Astrocyte of the cerebellum (primary cell): ENCODE results near the gene LGALS3.

Source experiments
- DNase-seq: peaks from one replicate; pipeline ENCODE4 v3.0.0-alpha.2; 2011; ENCODE audit warnings: low read depth
- H3K4me3 ChIP-seq: 2 replicates; pipeline ENCODE4 v1.5.1; 2011; ENCODE audit warnings: mild to moderate bottlenecking, low read depth, low read length, moderate library complexity
- CTCF ChIP-seq: IDR thresholded peaks from 2 replicates; pipeline ENCODE4 v1.5.1; 2012; ENCODE audit warnings: low read length, low read depth, moderate library complexity, mild to moderate bottlenecking; ENCODE audit errors: missing control alignments
- in situ Hi-C: cut with HindIII; loops from 2 replicates; pipeline ENCODE4 v1.10.0; 2017; ENCODE audit warnings: low sequenced_read_pairs

The LGALS3 gene

GRCh38 chr14:55129428-55130195 lies 560 bp downstream of the LGALS3 start:
- DNase-seq, result peak; percentile 12
- no peak for TF ChIP-seq CTCF

GRCh38 chr14:55130196-55130550 lies 1.1 kb downstream of the LGALS3 start:
- in situ Hi-C loops, result loop anchor here (5.0 kb wide), 1 partner anchor 63 kb away; no protein-coding TSS in a partner anchor
- no peak for DNase-seq
- TF ChIP-seq CTCF, result no peak
- peak overlapping the region; percentile 73 for H3K4me3 ChIP-seq

More at GRCh38 chr14:55129428-55130195, 560 bp downstream of the LGALS3 start:
- in situ Hi-C loops, result loop anchor here (5.0 kb wide), 1 partner anchor 62 kb away; no protein-coding TSS in a partner anchor
- peak overlapping the region; percentile 73 for H3K4me3 ChIP-seq

DNA sequence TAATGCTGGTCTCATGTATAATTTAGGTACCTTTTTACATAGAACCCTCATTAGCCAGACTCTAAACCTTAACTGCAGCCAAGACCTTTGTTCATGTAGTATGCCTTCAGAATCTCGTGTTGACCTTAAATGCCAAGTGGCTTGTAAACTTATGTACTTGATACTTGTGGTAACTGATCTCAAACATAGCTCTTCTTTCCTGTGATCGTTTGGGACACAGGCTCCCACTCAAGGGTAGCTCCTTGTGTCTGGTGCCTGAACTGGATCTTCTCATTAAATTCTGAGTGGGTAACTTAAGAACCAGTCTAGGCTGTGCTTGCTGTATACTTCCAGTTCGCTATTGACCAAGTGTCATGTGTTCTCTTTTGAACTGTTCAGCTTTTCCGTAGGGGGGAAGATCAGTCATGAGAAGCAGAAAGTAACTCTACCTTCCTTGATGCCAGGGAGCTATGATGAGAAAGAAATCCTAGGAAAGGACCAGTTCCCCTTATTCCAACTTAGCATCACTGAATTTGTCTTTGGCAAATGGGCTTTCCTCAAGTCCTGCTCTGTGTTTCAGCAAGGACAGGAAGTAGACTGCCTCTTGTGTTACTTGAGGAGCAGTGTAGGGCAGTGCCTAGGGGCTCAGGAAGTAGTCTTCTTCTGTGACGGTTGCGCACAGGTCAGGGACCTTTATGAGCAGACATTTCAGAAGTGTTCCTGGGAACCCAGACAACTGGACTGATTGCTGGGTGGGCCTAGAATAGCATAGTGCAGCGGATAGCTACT lies 2.5 kb downstream of the LGALS3 start:
- no peak overlapping the region for H3K4me3 ChIP-seq
- no peak for TF ChIP-seq CTCF
- in situ Hi-C loops, result loop anchor here (5.0 kb wide), 1 partner anchor 64 kb away; no protein-coding TSS in a partner anchor
- no peak for DNase-seq

GRCh38 chr14:55133416-55133815 lies 4.4 kb downstream of the LGALS3 start:
- peak; percentile 15 for DNase-seq
- TF ChIP-seq CTCF, result peak; percentile 33
- in situ Hi-C loops, result loop anchor here (5.0 kb wide), 1 partner anchor 66 kb away; no protein-coding TSS in a partner anchor
- no peak overlapping the region for H3K4me3 ChIP-seq

DNA sequence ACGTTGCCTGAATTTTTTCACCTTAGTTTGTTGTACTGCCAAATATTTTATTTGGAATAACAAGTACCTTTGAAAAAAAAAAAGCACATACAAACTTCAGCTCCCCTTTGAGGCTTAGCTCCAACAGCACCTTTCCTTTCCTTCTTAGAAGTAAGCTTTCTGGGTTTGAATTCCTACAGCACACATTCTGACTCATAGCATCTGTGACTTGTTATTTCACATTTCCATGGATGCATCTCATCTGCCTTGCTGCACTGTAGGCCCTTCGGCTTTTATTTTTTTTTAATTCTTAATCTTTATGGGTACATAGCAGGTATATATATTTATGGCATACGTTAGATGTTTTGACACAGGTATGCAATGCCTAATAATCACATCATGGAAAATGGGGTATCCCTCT lies 7.2 kb downstream of the LGALS3 start:
- DNase-seq, result peak; percentile 46
- TF ChIP-seq CTCF, result no peak
- H3K4me3 ChIP-seq, result no peak overlapping the region
- in situ Hi-C loops, result no loop called here

- H3K4me3 ChIP-seq, result no peak overlapping the region
- in situ Hi-C loops, result no loop called here
- DNase-seq, result peak; percentile 89
- TF ChIP-seq CTCF, result peak; percentile 25
Measured at GRCh38 chr14:55136885-55137786, 8.1 kb downstream of the LGALS3 start.
